ENCODE data around the gene OR6B3. TPM values are rescaled to one million over a fixed set of nuclear protein-coding genes. Genes with fewer than 3 reads are reported as not detected.

Gene OR6B3
- total RNA-seq, 1 experiment from 2014 or later, result not detected

DNA sequence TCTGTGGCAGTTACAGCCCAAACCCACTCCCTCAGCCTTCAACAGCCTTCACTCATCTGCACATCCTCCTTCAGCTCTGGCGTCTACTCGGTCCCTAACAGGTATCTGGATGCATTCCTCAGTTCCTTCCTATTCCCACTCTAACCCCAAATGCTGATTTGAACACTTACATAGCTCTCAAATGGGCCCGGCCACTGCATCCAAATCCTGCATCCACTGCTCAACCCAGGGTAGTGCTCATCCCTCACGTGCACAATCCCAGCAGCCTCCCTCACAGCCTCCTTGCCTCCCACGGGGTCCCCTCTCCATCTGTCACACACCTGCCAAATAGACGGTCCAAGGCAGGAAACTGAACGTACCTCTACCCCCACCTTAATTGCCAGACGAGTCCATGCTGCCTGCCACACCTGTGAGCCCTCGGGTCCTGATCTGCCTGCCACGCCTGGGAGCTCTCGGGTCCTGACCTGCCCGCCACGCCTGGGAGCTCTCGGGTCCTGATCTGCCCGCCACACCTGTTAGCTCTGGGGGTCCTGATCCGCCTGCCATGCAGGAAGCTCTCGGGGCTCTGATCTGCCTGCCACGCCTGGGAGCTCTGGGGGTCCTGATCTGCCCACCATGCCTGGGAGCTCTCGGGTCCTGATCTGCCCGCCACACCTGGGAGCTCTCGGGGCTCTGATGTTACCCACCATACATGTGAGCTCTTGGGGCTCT is 9.9 kb downstream of the OR6B3 start:
- H3K27ac ChIP-seq (ENCODE audit: low read length), result no peak overlapping the region
- in situ Hi-C loops (cut with HindIII; ENCODE audit: low pct_unique_long_range_greater_than_20kb, low sequenced_read_pairs) (no loop called here), intact Hi-C loops (cut with micrococcal nuclease; ENCODE audit: unreplicated experiment) (no loop called here)
- DNase-seq (ENCODE audit: low read depth, low spot score) (no peak), ATAC-seq (no peak)
- no TSS peak for BruUV-seq (replicated peaks)
- ChIA-PET POLR2A (no interaction called here), CTCF (no interaction called here)
- no peak for TF ChIP-seq POLR2AphosphoS5 (IDR thresholded peaks at IDR 0.05; ENCODE audit: low read depth, low read length)
- no peak for TF ChIP-seq SIN3A (IDR thresholded peaks at IDR 0.05; ENCODE audit: borderline replicate concordance, insufficient read depth, low read depth, low read length)
- TF ChIP-seq TCF7L2 (IDR thresholded peaks at IDR 0.05; ENCODE audit: low read depth, low read length), result no peak
- TF ChIP-seq, protein P1, sequence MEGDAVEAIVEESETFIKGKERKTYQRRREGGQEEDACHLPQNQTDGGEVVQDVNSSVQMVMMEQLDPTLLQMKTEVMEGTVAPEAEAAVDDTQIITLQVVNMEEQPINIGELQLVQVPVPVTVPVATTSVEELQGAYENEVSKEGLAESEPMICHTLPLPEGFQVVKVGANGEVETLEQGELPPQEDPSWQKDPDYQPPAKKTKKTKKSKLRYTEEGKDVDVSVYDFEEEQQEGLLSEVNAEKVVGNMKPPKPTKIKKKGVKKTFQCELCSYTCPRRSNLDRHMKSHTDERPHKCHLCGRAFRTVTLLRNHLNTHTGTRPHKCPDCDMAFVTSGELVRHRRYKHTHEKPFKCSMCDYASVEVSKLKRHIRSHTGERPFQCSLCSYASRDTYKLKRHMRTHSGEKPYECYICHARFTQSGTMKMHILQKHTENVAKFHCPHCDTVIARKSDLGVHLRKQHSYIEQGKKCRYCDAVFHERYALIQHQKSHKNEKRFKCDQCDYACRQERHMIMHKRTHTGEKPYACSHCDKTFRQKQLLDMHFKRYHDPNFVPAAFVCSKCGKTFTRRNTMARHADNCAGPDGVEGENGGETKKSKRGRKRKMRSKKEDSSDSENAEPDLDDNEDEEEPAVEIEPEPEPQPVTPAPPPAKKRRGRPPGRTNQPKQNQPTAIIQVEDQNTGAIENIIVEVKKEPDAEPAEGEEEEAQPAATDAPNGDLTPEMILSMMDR (IDR thresholded peaks at IDR 0.05), result no peak
- TF ChIP-seq, protein P2, sequence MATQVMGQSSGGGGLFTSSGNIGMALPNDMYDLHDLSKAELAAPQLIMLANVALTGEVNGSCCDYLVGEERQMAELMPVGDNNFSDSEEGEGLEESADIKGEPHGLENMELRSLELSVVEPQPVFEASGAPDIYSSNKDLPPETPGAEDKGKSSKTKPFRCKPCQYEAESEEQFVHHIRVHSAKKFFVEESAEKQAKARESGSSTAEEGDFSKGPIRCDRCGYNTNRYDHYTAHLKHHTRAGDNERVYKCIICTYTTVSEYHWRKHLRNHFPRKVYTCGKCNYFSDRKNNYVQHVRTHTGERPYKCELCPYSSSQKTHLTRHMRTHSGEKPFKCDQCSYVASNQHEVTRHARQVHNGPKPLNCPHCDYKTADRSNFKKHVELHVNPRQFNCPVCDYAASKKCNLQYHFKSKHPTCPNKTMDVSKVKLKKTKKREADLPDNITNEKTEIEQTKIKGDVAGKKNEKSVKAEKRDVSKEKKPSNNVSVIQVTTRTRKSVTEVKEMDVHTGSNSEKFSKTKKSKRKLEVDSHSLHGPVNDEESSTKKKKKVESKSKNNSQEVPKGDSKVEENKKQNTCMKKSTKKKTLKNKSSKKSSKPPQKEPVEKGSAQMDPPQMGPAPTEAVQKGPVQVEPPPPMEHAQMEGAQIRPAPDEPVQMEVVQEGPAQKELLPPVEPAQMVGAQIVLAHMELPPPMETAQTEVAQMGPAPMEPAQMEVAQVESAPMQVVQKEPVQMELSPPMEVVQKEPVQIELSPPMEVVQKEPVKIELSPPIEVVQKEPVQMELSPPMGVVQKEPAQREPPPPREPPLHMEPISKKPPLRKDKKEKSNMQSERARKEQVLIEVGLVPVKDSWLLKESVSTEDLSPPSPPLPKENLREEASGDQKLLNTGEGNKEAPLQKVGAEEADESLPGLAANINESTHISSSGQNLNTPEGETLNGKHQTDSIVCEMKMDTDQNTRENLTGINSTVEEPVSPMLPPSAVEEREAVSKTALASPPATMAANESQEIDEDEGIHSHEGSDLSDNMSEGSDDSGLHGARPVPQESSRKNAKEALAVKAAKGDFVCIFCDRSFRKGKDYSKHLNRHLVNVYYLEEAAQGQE (IDR thresholded peaks at IDR 0.05; ENCODE audit: insufficient read depth in 1 of 2, low read depth in 2 of 2, low read length in 1 of 2), result no peak
- no peaks in the 10 kb centered on the region for H3K4me1 ChIP-seq (ENCODE audit: control insufficient read depth, insufficient read depth, low read length)
- no peaks in the 10 kb centered on the region for H3K36me3 ChIP-seq (ENCODE audit: control insufficient read depth, insufficient read depth, low read length)
- H3K27me3 ChIP-seq (ENCODE audit: control insufficient read depth, insufficient read depth, low read length), result peaks cover 14% of the 10 kb centered on the region
- no peak overlapping the region for H3K4me3 ChIP-seq (ENCODE audit: low read depth in 2 of 2, low read length in 2 of 2)
- no peaks in the 10 kb centered on the region for H3K9me3 ChIP-seq (ENCODE audit: control insufficient read depth, insufficient read depth, low read depth, low read length)

DNA sequence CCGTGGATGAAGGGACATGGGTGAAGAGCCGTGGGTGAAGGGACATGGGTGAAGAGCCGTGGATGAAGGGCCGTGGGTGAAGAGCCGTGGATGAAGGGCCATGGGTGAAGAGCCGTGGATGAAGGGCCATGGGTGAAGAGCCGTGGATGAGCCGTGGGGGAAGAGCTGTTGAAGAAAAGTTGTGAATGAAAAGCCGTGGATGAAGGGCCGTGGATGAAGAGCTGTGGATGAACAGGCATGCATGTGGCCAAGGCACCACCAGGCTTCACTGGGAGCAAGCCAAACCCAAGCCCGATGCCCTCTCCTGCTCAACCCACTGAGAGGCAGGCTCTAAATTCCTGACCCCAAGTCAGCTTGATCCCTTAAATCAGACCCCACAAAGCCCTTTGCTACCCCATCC is 10.6 kb downstream of the OR6B3 start:
- ChIA-PET CTCF (no interaction called here), POLR2A (no interaction called here)
- H3K27me3 ChIP-seq (ENCODE audit: control insufficient read depth, insufficient read depth, low read length), result peaks cover 11% of the 10 kb centered on the region
- no peak overlapping the region for H3K4me3 ChIP-seq (ENCODE audit: low read depth in 2 of 2, low read length in 2 of 2)
- DNase-seq (ENCODE audit: low read depth, low spot score) (no peak), ATAC-seq (no peak)
- no peaks in the 10 kb centered on the region for H3K36me3 ChIP-seq (ENCODE audit: control insufficient read depth, insufficient read depth, low read length)
- H3K4me1 ChIP-seq (ENCODE audit: control insufficient read depth, insufficient read depth, low read length), result no peaks in the 10 kb centered on the region
- TF ChIP-seq SIN3A (IDR thresholded peaks at IDR 0.05; ENCODE audit: borderline replicate concordance, insufficient read depth, low read depth, low read length), result no peak
- TF ChIP-seq, protein P2 (IDR thresholded peaks at IDR 0.05; ENCODE audit: insufficient read depth in 1 of 2, low read depth in 2 of 2, low read length in 1 of 2), result no peak
- TF ChIP-seq TCF7L2 (IDR thresholded peaks at IDR 0.05; ENCODE audit: low read depth, low read length), result no peak
- TF ChIP-seq, protein P1 (IDR thresholded peaks at IDR 0.05), result no peak
- TF ChIP-seq POLR2AphosphoS5 (IDR thresholded peaks at IDR 0.05; ENCODE audit: low read depth, low read length), result no peak
- no peak overlapping the region for H3K27ac ChIP-seq (ENCODE audit: low read length)
- H3K9me3 ChIP-seq (ENCODE audit: control insufficient read depth, insufficient read depth, low read depth, low read length), result no peaks in the 10 kb centered on the region
- intact Hi-C loops (cut with micrococcal nuclease; ENCODE audit: unreplicated experiment), result no loop called here
- in situ Hi-C loops (cut with HindIII; ENCODE audit: low pct_unique_long_range_greater_than_20kb, low sequenced_read_pairs), result no loop called here
- BruUV-seq (replicated peaks), result no TSS peak

Data from Panc1 (cell line).